Stimulated activated CD4-positive, alpha-beta T cell treated with anti-CD3 and anti-CD28 coated beads, Interleukin-15, amount 100 ng/mL, for 1 hour (primary cell): Measurements from ENCODE around the gene HABP2.
A peak's percentile ranks its signal among the peaks of the same experiment; 100 is the strongest.

ENCODE experiments used
- DNase-seq, 2 donors: peaks; one replicate each; pipeline ENCODE4 v3.0.0-alpha.2; 2020; ENCODE audit warnings: low read depth in 1 of 2, low spot score in 1 of 2

The HABP2 gene

DNA sequence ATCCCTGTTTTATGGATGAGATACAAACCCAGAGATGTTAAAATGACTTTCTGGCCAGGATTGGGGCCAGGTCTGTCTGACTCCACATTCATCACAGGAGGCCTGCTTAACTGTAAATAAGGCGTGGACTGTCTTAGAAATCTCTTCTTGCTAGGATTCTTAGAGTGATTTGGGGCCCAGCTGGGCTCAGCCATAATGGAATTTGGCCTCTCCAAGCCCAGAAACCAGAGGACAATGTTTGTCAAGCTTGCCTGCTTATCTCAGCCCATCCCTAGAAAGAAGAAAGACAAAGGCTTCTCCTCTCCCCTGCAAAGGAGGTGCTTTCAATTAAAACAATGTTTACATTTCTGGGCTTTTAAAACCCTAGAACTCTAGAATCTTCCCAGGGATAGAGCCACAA is 2.9 kb downstream of the HABP2 start:
- DNase-seq = no peak

DNA sequence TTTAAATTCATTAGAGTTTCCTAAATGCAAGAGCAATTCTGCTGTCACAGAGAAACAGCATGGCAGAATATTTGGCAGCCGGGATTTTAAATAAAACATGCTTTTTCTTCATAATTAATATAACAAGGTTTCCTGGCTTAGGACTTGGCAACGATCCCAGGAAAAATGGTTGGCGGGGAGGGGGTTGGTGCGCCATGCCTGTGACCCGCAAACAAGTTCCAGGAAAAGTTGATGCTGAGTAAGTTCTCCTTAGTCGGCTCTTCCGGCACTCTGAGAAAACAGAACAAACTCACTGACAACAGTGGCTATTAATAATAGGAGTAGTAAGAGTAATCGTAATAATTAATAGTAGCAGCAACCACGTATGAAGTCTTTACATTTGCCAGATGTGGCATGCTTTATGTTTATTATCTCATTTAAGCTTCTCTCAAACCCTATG is 4.6 kb downstream of the HABP2 start:
- DNase-seq = no peak

- no peak for DNase-seq
These were observed 5.1 kb downstream of the HABP2 start for GRCh38 chr10:113557903-113558321.

GRCh38 chr10:113560071-113560470 is 7.2 kb downstream of the HABP2 start:
- DNase-seq = no peak

GRCh38 chr10:113561214-113561613 is 8.4 kb downstream of the HABP2 start:
- no peak for DNase-seq

- DNase-seq = no peak
These were observed 9.2 kb downstream of the HABP2 start for GRCh38 chr10:113562069-113562468.

DNA sequence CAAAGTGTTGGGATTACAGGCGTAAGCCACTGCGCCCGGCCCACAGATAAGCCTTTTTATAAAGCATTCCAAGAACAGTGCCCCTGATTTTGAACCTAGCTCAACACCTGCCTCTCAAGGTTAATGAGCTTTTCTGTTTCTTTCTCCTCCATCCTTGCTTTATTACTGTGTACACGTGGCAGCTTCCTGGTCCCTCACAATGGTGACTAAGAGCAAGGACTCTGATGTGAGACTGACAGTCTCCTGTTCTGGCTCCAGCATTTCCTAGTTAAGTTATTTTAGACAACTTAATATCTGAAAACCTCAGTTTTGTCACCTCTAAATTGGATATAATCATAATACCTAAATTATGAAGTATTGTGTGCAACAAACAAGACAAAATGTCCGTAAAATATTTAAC is 9.9 kb downstream of the HABP2 start:
- DNase-seq = no peak

GRCh38 chr10:113563306-113564088 is 10.6 kb downstream of the HABP2 start:
- DNase-seq = peak; percentile 27 to 47

GRCh38 chr10:113565364-113565763 is 12.5 kb downstream of the HABP2 start:
- no peak for DNase-seq

DNA sequence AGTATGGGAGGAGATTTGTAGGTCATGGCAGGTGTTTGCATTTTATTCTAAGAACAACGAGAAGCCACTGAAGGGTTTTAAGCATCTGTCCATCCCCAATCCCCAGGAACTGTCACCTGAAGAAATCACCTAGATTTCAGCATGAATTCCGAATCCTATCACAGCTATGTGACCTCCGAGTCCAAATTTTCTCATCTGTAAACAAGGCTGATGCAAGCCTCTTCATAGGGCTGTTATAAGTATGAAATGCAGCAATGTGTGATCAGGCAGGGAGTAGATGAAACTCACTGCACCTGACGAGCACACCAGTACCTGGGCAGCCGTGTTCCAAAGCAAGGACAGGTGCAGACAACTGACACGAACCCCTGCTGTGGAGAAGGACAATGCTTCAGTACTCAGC is 14.0 kb downstream of the HABP2 start:
- DNase-seq = no peak

DNA sequence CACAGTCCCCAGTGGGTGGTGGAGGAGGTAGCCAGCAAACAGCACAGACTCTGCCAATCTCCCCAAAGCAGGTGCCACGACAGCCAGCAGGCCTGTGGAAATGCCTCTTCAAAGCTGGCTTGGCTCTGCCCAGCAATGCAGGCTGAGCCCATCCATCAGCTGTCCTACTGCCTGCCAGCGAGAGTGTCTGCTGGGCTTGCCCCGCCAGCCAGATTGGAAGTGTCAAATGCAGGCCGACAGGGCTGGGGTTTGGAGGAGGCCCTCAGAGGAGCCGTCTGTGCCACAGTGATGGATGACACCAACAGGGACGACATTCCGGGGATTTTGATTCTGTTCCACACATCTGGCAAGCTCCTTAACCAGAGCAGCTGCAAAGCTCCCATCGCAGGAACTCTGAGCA is 16.7 kb downstream of the HABP2 start:
- no peak for DNase-seq

GRCh38 chr10:113572520-113573290 is 19.9 kb downstream of the HABP2 start:
- DNase-seq = no peak

DNA sequence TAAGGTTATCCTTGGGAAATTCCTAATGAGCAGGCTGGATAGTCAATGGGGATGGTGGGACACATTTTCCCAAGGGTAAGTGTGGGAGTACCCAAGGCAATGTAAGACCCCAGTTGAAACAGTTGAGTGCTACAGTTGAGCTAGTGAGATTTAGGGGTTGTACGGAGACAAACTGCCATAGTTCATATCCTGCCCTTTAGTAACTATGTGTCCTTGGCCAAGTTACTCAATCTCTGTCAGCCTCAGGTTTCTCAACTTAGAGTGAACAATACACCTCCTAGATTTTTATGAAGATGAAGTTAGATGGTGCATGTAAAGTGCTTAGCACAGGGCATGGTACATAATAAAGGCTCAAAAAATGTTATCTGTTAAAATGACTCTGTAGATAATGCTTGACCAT is 20.5 kb downstream of the HABP2 start:
- DNase-seq = no peak

- DNase-seq = no peak
These were observed 24.0 kb downstream of the HABP2 start for GRCh38 chr10:113576852-113577251.

GRCh38 chr10:113578773-113579172 is 25.9 kb downstream of the HABP2 start:
- DNase-seq = no peak

- DNase-seq = no peak
These were observed 28.2 kb downstream of the HABP2 start for GRCh38 chr10:113581092-113581491.

- no peak for DNase-seq
These were observed 30.7 kb downstream of the HABP2 start for GRCh38 chr10:113583571-113583970.

- DNase-seq = no peak
These were observed 33.1 kb downstream of the HABP2 start for GRCh38 chr10:113585949-113586348.

- DNase-seq = no peak
These were observed 36.4 kb downstream of the HABP2 start for GRCh38 chr10:113589201-113589770.

DNA sequence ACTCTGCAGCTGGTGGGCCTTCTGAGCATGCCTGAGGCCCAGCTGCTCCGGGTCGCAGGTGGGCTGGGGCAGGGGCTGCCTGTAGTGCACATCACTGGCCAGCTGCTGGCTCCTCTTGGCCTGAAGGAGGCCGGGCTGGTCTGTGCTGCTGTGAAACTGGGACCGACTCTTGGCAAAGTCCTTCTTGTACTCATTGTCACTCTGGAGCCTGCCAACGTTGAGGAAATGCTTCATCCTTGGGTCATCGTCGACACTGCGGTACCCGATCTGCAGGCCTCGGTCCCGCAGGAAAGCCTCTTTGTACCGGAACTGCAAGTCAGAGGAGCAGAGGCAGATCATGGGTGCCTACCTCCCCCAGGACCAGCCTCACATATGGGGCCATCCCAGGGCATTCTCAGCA is 37.7 kb downstream of the HABP2 start:
- DNase-seq = no peak

DNA sequence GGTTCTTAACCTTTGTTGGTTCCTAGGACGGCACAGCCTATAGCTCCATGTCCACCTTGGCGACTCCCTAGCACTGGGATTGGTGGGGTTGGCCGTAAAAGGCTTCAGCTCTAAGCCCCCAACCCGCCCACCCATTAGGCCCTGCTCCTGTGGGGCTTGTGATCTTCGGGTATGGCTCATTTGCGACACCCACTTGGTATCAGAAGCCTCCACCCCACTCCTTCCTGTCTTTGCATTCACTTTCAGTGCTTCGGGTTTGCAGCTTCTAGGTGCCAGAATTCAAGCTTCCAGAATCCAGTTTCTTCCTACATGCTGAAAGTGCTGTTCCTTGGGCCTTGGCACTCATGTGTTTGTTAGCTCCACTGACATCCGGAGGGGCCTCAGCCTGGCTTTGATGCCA is 39.5 kb downstream of the HABP2 start:
- DNase-seq = no peak

DNA sequence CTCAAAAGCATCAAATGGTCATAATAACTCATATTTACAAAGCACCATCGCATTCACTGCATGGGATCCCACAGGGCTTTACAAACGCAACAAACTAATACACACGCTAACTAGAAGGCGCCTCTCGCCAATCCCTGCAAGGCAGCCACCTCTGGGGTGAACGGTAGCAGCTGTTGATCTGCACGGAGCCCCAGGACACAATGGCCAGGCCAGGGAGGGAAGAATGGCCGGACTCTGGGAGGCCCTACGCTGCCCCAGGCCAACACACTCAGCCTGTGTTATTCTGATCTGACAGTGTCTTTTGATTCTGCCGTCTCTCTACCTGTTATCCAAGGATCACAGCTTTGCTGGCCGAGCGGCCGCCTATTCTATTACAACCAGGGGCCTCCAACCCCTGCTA is 41.8 kb downstream of the HABP2 start:
- no peak for DNase-seq
